ENCODE measurements around the gene HIRA. TPM values are rescaled to one million over a fixed set of nuclear protein-coding genes. Genes with fewer than 3 reads are reported as not detected.

The HIRA gene
- total and polyA plus RNA-seq, 9 of the 15 experiments (the other 6 are each of a cell fraction or from before 2014, with no cell fraction given), result 0.96 to 132 (median 58.4) TPM

DNA sequence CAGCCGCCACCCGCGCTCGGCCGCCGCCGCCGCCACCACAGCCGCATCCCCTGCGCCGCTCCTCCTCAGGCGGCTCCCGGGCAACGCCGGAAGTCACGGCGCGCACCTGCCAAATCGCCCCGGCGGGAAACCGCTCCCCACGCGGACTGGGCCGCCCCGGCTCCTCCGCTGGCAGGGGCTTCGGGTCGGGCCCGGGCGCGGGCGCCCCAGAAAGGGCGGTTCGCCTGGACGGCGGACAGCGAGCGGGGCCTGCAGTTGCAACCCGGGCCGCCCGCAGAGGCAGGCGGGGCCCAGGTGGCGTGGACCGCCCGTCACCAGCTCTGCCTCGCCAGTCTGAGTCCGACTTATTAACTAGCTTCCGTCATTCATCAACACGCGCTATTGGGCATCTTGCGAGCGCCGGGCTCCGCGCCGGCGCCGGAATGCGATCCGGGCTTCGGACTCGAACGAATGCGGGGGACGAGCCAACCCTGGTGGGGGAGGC lies at the start of gene HIRA (continued):
- TF ChIP-seq SRSF3 (IDR thresholded peaks at IDR 0.05; ENCODE audit: insufficient read depth, low read length) (peak; percentile 99), RBBP5 (IDR thresholded peaks at IDR 0.05; ENCODE audit: borderline replicate concordance, insufficient read depth, low read length, poor library complexity, severe bottlenecking) (peak; percentile 62), ZNF41 (CRISPR knock-in tag; conservative IDR thresholded peaks at IDR 0.05) (peak; percentile 66; the same call in 1 of the 2 replicates), RBM14 (IDR thresholded peaks at IDR 0.05; ENCODE audit: borderline replicate concordance, insufficient read depth, low read depth, low read length) (peak; percentile 97), ERF (CRISPR knock-in tag; IDR thresholded peaks at IDR 0.05) (peak; percentile 98), HDAC8 (tag; IDR thresholded peaks at IDR 0.05) (peak; percentile 82), ZSCAN32 (CRISPR knock-in tag; IDR thresholded peaks at IDR 0.05) (peak; percentile 66), SUPT5H (IDR thresholded peaks at IDR 0.05) (no peak), SLC30A9 (CRISPR knock-in tag; IDR thresholded peaks at IDR 0.05) (peak; percentile 83; the same call in 1 of the 2 replicates), TAF1 (IDR thresholded peaks at IDR 0.05; ENCODE audit: control insufficient read depth, extremely low read depth, insufficient read depth, low read length, severe bottlenecking) (no peak), LARP7 (IDR thresholded peaks at IDR 0.05) (no peak), TCF7L2 (IDR thresholded peaks at IDR 0.05; ENCODE audit: low read depth, low read length) (peak; percentile 61), REST (IDR thresholded peaks at IDR 0.05; ENCODE audit: borderline replicate concordance) (no peak), REST (CRISPR knock-in tag; IDR thresholded peaks at IDR 0.05; ENCODE audit: low read depth) (peak; percentile 90), SIN3A (IDR thresholded peaks at IDR 0.05; ENCODE audit: borderline replicate concordance in 2 of 2, control insufficient read depth in 1 of 2, low read depth in 2 of 2, low read length in 2 of 2) (peak in 1 of 2 experiments; percentile 9; a peak in 1 of 4 replicates)
- TF ChIP-seq, protein P1, sequence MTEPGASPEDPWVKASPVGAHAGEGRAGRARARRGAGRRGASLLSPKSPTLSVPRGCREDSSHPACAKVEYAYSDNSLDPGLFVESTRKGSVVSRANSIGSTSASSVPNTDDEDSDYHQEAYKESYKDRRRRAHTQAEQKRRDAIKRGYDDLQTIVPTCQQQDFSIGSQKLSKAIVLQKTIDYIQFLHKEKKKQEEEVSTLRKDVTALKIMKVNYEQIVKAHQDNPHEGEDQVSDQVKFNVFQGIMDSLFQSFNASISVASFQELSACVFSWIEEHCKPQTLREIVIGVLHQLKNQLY (CRISPR knock-in tag; conservative IDR thresholded peaks at IDR 0.05), result peak in 1 of 2 experiments; percentile 38; a peak in 2 of 4 replicates
- TF ChIP-seq, protein P2, sequence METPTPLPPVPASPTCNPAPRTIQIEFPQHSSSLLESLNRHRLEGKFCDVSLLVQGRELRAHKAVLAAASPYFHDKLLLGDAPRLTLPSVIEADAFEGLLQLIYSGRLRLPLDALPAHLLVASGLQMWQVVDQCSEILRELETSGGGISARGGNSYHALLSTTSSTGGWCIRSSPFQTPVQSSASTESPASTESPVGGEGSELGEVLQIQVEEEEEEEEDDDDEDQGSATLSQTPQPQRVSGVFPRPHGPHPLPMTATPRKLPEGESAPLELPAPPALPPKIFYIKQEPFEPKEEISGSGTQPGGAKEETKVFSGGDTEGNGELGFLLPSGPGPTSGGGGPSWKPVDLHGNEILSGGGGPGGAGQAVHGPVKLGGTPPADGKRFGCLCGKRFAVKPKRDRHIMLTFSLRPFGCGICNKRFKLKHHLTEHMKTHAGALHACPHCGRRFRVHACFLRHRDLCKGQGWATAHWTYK (CRISPR knock-in tag; IDR thresholded peaks at IDR 0.05), result peak; percentile 85
